ENCODE data around the gene REM1.

DNA sequence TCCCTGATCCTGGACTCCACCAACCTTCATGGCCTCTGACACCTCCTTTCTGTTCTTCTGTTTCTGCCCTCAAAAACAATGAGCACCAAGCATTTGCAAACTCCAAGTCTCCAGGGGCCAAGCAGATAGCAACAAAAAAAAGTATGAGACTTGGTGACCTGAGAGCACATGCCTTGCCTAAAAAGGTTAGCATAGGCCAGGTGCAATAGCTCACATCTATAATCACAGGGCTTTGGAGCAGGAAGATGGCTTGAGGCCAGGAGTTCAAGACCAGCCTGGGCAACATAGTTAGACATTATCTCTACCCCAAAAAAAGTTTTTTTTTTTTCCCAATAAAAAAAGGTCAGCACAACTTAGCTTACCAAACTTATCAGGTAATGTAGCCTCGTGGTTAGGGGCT lies 25.4 kb downstream of the REM1 start:
- TF ChIP-seq, protein P1, sequence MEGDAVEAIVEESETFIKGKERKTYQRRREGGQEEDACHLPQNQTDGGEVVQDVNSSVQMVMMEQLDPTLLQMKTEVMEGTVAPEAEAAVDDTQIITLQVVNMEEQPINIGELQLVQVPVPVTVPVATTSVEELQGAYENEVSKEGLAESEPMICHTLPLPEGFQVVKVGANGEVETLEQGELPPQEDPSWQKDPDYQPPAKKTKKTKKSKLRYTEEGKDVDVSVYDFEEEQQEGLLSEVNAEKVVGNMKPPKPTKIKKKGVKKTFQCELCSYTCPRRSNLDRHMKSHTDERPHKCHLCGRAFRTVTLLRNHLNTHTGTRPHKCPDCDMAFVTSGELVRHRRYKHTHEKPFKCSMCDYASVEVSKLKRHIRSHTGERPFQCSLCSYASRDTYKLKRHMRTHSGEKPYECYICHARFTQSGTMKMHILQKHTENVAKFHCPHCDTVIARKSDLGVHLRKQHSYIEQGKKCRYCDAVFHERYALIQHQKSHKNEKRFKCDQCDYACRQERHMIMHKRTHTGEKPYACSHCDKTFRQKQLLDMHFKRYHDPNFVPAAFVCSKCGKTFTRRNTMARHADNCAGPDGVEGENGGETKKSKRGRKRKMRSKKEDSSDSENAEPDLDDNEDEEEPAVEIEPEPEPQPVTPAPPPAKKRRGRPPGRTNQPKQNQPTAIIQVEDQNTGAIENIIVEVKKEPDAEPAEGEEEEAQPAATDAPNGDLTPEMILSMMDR (IDR thresholded peaks at IDR 0.05) = no peak
- TF ChIP-seq SIN3A (IDR thresholded peaks at IDR 0.05; ENCODE audit: borderline replicate concordance, insufficient read depth, low read depth, low read length) = no peak
- TF ChIP-seq POLR2AphosphoS5 (IDR thresholded peaks at IDR 0.05; ENCODE audit: low read depth, low read length) = no peak
- TF ChIP-seq, protein P2, sequence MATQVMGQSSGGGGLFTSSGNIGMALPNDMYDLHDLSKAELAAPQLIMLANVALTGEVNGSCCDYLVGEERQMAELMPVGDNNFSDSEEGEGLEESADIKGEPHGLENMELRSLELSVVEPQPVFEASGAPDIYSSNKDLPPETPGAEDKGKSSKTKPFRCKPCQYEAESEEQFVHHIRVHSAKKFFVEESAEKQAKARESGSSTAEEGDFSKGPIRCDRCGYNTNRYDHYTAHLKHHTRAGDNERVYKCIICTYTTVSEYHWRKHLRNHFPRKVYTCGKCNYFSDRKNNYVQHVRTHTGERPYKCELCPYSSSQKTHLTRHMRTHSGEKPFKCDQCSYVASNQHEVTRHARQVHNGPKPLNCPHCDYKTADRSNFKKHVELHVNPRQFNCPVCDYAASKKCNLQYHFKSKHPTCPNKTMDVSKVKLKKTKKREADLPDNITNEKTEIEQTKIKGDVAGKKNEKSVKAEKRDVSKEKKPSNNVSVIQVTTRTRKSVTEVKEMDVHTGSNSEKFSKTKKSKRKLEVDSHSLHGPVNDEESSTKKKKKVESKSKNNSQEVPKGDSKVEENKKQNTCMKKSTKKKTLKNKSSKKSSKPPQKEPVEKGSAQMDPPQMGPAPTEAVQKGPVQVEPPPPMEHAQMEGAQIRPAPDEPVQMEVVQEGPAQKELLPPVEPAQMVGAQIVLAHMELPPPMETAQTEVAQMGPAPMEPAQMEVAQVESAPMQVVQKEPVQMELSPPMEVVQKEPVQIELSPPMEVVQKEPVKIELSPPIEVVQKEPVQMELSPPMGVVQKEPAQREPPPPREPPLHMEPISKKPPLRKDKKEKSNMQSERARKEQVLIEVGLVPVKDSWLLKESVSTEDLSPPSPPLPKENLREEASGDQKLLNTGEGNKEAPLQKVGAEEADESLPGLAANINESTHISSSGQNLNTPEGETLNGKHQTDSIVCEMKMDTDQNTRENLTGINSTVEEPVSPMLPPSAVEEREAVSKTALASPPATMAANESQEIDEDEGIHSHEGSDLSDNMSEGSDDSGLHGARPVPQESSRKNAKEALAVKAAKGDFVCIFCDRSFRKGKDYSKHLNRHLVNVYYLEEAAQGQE (IDR thresholded peaks at IDR 0.05; ENCODE audit: insufficient read depth in 1 of 2, low read depth in 2 of 2, low read length in 1 of 2) = no peak

Measured in Panc1 (cell line).